ENCODE measurements around the gene FMR1. TPM values are rescaled to one million over a fixed set of nuclear protein-coding genes. Genes with fewer than 3 reads are reported as not detected.

The FMR1 gene
- total RNA-seq, 1 donor from 2014 or later, result 45.4 TPM

DNA sequence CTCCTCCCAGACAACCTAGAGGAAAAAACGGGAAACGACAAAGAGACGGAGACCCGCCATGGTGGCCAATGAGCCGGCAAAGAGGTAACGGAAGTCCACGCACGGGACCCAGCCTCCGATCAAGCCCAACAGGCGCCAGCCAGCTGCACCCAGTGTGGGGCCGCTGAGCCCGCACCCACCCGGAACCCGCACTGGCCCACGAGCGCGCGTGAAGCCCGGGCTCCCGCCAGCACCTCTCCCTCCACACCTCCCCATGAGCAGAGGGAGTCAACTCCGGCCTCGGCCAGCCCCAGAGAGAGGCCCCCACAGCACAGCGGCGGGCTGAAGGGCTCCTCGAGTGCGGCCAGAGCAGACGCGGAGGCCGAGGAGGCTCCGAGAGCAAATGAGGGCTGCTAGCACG lies 14.6 kb upstream of the FMR1 start:
- no peaks in the 10 kb centered on the region for H3K27me3 Mint-ChIP-seq (ENCODE audit: unreplicated experiment)
- no peaks in the 10 kb centered on the region for H3K4me1 Mint-ChIP-seq (ENCODE audit: low read depth, unreplicated experiment)
- no peak overlapping the region for H3K27ac Mint-ChIP-seq (ENCODE audit: unreplicated experiment)
- no peak for TF ChIP-seq CTCF (IDR thresholded peaks at IDR 0.05; ENCODE audit: partially characterized antibody, unreplicated experiment)
- H3K4me3 Mint-ChIP-seq (ENCODE audit: unreplicated experiment), result no peak overlapping the region
- DNase-seq, result no peak
- H3K36me3 Mint-ChIP-seq (ENCODE audit: unreplicated experiment), result no peaks in the 10 kb centered on the region
- no peaks in the 10 kb centered on the region for H3K9me3 Mint-ChIP-seq (ENCODE audit: unreplicated experiment)

GRCh38 chrX:147898951-147899350 lies 12.8 kb upstream of the FMR1 start:
- Mint-ChIP-seq H3K4me3 (ENCODE audit: unreplicated experiment) (no peak overlapping the region), H3K4me1 (ENCODE audit: low read depth, unreplicated experiment) (no peaks in the 10 kb centered on the region), H3K36me3 (ENCODE audit: unreplicated experiment) (no peaks in the 10 kb centered on the region), H3K9me3 (ENCODE audit: unreplicated experiment) (no peaks in the 10 kb centered on the region), H3K27ac (ENCODE audit: unreplicated experiment) (no peak overlapping the region), H3K27me3 (ENCODE audit: unreplicated experiment) (no peaks in the 10 kb centered on the region)
- no peak for DNase-seq
- TF ChIP-seq CTCF (IDR thresholded peaks at IDR 0.05; ENCODE audit: partially characterized antibody, unreplicated experiment), result no peak

DNA sequence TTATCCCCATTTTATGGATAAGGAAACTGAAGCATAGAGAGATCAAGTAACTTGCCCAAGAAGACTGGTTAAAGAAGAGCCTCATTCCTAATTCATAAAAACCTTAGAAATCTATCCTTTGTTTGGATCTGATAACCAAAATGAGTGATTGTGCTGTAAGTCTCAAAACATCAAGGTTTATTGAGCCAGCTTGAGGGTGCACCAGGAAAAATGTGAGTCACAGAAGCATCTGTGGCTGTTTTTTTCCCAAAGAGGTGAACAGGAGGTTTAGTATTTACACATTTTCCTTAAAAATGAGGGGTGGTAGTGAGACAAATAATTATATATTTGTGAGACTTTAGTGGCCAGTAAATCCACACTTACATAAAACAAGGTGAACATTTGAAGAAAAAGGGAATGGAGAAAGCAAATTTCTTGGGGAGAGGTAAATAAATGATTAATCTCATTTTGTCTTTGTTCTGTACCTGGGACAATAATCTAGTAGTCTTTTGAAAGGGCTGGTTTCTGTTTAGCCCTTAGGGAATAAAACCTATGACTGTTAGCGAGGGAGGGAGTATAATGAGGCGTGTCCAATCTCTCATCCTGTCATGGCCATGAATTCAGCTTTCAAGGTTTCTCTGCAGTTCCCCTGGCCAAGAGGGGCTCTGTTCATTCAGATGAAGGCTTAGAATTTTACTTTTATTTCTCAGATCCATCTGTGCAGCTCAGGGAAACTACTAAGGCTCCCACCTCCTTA lies 12.2 kb upstream of the FMR1 start:
- no peaks in the 10 kb centered on the region for H3K4me1 Mint-ChIP-seq (ENCODE audit: low read depth, unreplicated experiment)
- no peak for DNase-seq
- H3K4me3 Mint-ChIP-seq (ENCODE audit: unreplicated experiment), result no peak overlapping the region
- H3K27ac Mint-ChIP-seq (ENCODE audit: unreplicated experiment), result no peak overlapping the region
- no peaks in the 10 kb centered on the region for H3K27me3 Mint-ChIP-seq (ENCODE audit: unreplicated experiment)
- no peaks in the 10 kb centered on the region for H3K9me3 Mint-ChIP-seq (ENCODE audit: unreplicated experiment)
- no peak for TF ChIP-seq CTCF (IDR thresholded peaks at IDR 0.05; ENCODE audit: partially characterized antibody, unreplicated experiment)
- no peaks in the 10 kb centered on the region for H3K36me3 Mint-ChIP-seq (ENCODE audit: unreplicated experiment)

DNA sequence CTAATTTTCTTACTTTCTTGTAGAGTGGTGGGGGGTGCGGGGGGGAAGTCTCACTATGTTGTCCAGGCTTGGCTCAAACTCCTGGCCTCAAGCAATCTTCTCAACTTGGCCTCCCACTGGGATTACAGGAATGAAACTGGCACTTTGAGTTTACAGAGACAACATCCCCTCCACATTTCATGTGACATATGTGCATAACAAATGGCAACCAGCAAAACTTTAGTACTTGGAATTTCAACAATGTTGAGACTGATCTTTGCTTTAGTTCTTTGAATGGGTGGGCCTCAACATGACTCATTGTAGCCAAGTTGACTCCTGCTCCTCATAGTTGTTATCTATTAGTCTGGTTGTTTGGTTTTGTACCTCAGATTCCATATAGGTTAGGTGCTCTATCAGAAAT lies 11.4 kb upstream of the FMR1 start:
- H3K27ac Mint-ChIP-seq (ENCODE audit: unreplicated experiment), result no peak overlapping the region
- no peak overlapping the region for H3K4me3 Mint-ChIP-seq (ENCODE audit: unreplicated experiment)
- H3K9me3 Mint-ChIP-seq (ENCODE audit: unreplicated experiment), result no peaks in the 10 kb centered on the region
- no peak for TF ChIP-seq CTCF (IDR thresholded peaks at IDR 0.05; ENCODE audit: partially characterized antibody, unreplicated experiment)
- H3K36me3 Mint-ChIP-seq (ENCODE audit: unreplicated experiment), result no peaks in the 10 kb centered on the region
- no peaks in the 10 kb centered on the region for H3K4me1 Mint-ChIP-seq (ENCODE audit: low read depth, unreplicated experiment)
- DNase-seq, result no peak
- H3K27me3 Mint-ChIP-seq (ENCODE audit: unreplicated experiment), result no peaks in the 10 kb centered on the region

DNA sequence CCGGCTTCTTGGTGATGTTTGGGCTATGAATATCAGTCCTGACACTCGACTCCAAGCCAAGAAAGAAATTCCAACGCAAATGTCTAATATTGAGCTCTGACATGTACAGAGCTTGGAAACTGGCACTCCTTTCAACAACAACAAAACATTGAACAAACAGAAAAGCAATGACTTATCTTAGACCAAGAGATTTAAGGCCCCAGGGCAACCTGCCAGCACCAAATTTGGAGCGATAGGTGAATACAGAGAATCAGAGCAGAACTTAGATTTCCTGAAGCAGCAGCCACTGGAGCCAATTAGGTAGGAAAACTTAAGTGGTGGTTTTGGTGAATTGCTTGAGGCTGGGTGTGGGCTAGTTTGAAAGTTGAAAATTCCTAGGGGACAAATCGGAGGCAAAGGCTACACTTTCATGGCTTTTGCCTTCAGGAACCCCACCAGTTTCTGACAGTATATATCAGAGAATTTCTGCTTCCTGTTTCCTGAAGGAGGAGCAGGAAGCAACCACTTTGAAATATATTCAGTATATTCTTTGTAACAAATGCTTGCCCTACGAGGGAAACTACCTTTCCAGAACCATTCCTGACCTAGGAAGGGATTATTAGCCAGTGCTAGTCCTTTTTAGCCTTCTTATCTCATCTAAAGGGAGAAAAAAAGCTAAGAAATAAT lies 10.1 kb upstream of the FMR1 start:
- Mint-ChIP-seq H3K27ac (ENCODE audit: unreplicated experiment) (no peak overlapping the region), H3K4me3 (ENCODE audit: unreplicated experiment) (no peak overlapping the region), H3K4me1 (ENCODE audit: low read depth, unreplicated experiment) (no peaks in the 10 kb centered on the region), H3K36me3 (ENCODE audit: unreplicated experiment) (no peaks in the 10 kb centered on the region), H3K27me3 (ENCODE audit: unreplicated experiment) (no peaks in the 10 kb centered on the region), H3K9me3 (ENCODE audit: unreplicated experiment) (no peaks in the 10 kb centered on the region)
- DNase-seq, result no peak
- TF ChIP-seq CTCF (IDR thresholded peaks at IDR 0.05; ENCODE audit: partially characterized antibody, unreplicated experiment), result no peak

Data from glutamatergic neuron (in vitro differentiated cells).